Mesenteric fat pad (tissue), 1 donor: Measurements from ENCODE around the gene ATP5F1D. TPM values are rescaled to one million over a fixed set of nuclear protein-coding genes. Genes with fewer than 3 reads are reported as not detected.

Experiments
- DNase-seq: peaks from one replicate; pipeline ENCODE4 v3.0.0-alpha.2; 2020; ENCODE audit warnings: low spot score
- total RNA-seq: library from RNA; stranded (reverse); fragmentation: NEBNext Ultra II Directional; extraction: Animal tissue kit (Norgen Biotek cat#: 25700); gene quantifications from one replicate; pipeline ENCODE4 v1.2.1, GENCODE V29; 2021
- donor health status: DM: yes; HTN: yes; CAD: no.

The ATP5F1D gene
- total RNA-seq, 1 donor from 2014 or later: 189 TPM

DNA sequence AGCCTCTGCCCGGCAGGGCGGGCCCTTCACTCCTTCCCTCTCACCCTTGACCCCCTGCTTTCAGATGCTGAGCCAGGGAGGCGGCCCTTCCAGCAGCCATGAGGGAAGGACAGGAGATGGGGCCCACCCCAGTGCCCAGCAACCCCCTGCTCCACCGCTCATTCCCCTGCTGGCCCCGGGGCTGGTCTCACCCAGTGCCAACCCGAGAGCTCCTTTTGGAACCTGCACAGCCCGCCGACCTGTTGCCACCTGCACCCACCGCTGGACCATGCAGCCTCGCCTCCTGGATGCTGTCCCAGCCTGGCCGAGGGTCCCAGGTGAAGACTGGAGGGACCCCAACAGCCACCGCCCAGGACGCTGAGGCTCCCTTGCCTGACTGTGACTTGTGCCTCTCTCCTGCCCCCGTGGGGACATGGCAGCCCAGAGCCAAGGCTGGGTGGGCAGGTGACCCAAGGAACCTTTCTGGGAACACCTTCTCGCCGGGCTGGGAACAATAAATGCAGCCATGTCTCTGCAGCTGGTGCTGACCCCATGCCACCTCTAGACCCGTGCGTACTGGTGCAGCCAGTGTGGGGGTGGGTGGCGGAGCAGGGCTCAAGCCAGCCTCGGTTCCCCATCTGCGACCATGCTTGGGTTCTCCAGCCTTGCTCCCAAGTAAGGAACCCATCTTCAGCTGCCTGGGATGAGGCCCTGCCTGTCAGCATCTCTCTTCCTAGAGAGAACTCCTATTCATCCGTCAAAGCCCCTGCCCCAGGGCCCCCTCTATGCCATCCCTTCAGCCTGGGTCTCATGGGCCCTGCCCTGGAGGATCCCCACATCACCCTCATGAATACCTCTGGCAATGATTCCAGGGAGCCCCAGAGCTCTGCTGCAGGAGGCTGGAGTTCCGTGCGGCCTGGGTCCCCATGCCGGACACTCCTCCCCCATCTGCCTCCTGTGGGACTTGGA lies 37.4 kb downstream of the ATP5F1D start:
- DNase-seq: no peak

DNA sequence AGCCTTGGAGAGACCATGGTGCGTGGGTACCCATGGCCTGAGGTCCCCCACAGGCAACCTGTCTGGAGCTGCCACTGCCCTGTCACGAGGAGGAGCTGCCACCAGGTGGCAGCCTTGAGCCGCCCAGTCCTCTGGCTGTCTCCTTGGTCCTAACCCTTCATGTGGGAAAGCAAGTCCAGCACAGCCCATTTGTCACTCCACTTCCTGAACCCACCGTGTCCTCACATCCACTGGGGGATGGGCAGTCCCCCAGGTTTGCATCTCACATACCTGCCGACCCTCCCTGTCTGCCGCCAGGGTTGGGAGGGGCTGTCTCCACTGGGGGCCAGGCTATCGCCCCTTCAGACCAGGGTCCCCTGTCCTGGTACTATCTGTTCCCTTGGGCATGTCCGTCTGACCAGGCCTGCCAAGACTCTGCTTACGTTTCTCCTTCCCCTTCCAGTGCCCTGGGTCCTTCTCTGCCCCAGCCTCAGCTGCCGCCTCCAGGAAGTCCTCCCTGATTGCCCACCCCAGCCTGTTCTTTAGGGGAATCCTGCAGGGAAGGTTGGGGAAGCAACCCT lies 38.3 kb downstream of the ATP5F1D start:
- no peak for DNase-seq

DNA sequence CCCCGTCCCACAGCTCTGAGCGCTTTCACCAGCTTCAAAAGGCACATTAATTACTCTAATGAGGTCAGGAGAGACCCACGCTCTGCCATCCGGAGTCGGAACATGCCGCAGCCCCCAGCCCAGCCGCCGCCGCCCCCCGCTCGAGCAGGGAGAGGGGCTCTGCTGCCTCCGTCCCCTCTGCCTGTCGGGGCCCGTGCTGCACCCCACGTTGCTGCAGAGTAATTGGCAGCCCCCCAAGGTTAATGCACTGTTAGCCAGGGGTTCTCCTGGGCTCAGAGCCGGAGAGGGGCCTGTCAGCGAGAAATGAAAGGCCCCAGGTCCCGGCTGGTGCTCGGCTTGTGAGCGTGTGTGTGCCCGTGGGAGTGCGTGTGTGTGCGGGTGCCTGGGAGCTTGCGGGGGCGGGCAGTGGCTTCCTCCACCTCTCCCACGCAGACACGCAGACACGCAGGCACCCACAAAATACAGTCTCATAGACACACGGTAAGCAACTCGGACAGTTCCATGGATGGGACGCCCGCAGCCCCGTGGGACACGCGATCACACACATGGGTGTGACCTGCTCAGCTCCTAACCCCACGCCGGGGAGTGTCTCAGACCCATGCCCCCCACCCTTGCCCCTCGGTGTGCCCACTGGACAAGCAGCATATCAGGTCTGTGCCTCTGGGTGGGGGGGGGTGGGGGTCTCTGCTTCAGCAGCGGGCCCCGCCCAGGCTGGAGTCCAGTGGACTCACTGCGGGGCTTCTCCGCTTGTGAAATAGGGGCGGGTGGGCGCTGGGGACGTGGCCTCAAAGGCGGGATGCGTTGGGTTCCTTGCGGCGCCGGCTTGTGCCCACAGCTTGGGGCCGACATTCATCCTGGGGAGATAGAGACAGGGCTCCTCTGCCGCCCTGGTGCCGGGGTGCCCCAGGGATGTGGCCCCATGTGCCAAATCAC lies 39.4 kb downstream of the ATP5F1D start:
- no peak for DNase-seq

DNA sequence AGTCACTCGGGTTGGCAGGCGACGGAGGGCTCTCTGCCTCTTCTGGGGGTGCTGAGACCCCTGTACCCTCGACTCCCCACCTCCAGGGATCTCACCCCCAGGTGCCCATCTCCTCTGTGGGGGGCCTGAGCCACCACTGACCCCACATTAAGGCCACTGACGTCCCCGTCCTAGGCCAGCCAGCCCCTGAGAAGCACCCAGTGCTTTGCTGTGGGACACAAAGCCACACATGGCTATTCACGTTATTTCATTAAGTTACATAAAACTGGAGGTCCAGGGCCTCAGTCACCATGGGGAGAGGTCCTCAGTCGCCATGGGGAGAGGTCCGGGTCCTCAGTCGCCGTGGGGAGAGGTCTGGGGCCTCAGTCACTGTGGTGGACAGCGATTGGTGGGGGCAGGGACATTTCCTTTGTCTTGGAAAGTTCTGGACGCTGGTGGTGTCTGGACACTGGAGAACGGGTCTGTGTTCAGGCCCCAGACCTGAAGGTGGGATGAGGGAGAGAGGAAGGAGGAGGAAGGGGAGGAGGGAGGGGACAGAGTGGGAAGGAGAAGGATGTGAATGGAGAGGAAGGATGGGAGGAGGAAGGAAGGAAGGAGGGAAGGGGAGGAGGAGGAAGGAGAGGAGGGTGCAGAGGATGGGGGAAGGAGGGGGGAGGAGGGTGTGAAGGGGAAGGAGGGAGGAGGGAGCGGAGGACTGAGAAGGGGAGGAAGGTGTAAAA lies 40.2 kb downstream of the ATP5F1D start:
- DNase-seq: no peak

DNA sequence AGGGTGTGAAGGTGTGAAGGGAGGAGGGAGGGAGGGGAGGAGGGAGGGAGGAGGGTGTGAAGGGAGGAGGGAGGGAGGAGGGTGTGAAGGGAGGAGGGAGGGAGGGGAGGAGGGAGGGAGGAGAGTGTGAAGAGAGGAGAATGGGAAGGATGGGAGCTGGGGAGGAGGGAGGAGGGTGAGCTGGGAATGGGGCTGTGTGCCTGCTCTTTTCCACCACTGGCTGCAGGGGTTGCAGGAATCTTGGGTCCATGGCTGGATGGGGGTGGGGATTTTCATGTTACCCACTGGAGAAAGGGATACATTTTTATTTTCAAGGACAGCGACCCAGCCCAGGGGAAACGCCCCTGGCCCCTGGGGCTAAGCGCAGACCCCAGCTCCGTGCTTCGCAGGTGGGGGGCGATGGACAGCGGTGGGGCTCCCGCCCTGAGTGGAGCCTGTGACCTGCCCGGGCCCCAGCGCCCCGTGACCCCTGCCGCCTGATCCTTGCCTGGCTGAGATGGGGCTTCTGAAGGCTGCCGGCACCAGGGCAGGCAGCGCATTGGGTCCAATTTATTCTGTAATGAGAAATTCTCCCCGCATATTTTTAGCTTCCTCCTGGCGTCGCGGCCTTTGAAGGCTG lies 41.1 kb downstream of the ATP5F1D start:
- DNase-seq: no peak

DNA sequence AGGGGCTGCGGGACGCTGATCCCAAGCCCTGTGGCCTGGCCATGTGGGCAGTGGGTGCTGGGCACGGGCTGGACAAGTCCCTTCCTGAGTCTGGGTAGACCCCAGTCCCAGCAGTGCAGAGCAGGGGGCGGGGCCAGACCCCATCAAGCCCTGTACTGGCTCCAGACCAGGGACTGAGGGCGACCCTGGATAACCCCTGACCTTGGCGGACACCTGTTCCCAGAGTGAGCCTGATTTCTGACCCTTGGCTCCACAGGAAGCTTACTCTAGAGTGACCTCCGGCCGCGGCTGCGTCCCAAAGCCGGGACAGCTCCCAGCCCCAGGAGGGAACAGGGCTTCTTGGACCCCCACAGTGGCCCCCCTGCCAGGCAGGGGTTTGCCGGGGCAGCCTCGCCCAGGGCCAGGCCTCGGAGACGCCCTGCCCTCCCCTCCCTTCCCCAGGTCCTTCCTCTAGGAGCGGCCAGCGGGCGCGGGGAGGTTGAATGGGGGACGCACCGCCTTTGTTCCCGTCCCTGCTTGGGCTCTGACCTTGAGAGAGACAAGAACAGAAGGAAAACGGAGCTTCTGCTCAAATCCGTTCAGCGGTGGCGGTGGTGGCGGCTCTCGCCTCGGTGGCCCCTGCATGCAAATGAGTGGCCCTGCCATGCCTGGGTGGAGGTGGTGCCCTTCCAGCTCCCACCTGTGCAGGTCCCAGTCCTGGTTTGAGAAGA lies 41.8 kb downstream of the ATP5F1D start:
- no peak for DNase-seq

DNA sequence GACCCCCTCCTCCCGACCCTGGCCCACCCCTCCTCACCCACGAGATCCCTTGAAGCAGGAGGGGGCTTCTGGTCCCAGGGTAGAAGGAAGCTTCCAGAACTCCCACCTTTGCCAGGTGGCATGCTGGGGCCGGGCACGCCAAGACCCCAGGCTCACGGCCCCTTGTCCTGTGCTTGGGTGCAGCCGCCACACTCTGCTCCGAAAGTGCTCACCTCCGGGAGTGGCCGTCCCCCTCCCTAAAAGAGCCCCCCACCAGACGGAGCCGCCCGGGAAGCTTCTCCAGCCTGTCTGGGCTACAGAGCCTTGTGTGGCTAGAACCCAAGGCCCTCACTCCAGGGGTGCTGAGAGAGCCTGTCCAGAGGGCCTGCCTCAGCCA lies 42.4 kb downstream of the ATP5F1D start:
- no peak for DNase-seq

DNA sequence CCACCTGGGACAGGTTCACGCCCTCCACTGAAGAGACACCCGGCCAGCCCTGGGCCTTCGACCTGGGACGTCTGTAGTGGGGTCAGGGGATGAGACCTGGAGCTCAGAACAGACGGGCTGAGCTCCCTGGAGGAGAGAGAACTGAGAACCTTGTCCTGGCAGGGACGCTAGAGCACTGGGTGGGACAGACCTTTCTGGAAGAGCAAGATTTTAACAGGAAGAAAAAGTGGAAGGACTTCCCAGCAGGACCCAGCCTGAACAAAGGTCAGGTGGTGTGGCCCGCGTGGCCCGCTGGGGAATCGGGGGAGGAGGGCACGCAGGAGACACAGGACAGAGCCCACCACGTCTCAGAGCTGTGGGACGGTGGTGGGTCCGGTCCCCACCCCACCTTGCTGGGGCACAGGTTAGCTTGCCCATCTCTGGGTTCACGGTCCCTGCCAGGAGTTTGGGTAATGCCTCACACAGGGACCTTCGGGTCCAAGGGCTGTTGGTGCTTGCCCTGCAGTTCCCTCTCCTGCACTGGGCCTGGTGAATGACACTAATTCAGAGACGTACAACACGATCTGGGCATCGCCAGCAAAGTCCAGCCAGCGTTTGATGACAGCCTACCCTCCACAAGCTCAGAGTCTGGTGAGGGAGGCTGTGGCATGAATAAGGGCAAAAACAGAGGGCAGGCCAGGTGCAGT lies 42.9 kb downstream of the ATP5F1D start:
- DNase-seq: no peak

DNA sequence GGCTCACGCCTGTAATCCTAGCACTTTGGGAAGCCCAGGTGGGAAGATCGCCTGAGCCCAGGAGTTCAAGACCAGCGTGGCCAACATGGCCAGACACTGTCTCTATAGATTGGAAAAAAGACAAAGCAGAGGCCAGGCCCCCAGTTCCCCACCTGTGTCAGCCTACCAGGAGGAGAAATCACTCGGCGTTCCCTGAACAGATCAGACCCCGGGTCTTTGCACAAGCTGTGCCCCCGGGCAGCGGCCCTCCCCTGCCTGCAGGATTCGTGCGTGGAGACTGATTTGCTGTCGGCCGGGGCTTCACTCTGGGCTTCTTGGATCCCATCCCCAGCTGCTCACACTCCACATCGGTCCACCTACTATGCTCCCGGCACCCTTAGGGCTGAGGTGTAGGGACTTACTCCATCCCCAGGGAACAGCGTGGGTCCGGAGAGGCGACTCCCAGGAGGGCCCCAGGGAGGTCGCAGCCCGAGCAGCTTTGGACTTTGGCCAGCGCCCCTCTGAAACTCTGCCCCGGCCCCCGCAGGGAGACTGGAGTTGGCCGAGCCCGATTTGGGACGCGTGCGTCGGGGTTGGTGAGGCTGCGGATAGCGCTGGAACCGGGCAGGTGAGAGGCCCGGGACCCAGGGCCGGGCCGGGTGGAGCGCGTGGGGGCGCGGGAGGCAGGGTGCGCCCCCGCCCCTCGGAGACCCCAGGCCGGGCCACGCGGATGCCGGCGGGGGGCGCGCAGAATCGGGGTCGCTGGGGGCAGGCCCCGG lies 43.6 kb downstream of the ATP5F1D start:
- DNase-seq: no peak

DNA sequence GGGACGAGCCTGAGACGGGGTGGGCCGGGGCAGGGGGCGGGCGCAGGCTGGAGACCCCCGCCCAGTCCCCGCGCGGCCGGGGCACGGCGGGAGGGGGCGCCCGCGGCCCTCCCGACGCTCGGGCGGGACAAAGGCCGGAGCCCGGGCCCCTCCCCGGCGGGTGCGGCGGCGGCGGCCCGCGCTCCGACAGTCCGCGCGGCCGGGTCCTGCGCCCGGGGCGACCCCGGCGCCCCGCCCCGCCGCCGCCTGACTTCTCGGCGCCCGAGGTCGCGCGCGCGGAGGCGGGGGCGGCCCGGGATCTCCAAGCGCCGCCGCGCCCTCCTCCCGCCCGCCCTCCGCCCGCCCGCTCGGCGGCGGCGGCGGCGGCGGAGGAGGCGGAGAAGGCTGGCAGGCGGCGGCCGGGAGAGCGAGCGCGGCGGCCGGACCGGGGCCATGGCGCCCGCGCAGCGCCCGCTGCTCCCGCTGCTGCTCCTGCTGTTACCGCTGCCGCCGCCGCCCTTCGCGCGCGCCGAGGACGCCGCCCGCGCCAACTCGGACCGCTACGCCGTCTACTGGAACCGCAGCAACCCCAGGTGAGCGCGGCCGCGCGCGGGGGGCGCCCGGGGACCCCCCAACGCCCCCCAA lies 44.3 kb downstream of the ATP5F1D start, which contains the start of gene EFNA2:
EFNA2 (plus strand) TSS at position 137 of the 624 bp plus-strand sequence; CDS start at position 433, 296 bp downstream.
- no peak for DNase-seq

DNA sequence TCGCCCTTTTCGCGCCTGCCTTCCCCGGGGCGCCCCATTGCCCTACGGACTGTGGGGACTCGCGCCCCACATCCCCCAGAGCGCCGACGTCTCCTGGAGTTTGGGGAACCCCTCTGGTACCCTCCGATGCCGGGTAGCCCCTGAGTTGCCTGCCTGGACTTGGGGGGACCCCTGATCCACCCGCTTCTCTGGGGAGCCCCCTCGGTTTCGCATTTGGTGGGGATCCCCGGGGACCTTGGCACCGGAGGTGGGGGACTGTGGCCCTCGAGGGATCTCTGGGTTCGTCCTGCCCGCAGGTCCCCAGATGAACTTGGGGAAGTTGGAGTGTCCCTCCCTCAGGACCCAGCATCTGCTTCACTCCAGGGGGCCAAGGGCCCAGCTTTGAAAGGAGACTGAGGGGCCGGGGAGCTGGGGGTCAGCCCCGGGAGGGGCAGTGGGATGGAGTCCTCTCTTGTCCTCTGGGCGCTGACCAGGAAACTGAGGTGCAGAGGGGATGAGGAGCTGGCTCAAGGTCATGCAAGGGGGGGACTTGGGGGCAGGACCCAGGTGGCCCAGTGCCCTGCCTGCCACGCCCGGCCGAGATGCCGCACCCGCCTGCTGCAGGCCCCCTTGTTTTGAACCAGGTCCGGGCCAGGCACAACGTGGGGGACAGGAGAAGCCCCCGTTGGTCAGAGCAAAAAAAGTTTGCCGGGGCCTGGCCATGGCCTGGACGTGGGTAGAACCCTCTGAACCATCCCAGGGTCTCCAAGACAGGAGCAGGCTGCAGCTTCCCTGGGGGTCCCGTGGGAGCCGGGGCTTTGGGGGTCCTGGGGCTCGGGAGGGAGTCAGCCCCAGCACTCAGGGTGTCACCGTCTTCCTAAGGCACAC lies 45.2 kb downstream of the ATP5F1D start:
- no peak for DNase-seq

DNA sequence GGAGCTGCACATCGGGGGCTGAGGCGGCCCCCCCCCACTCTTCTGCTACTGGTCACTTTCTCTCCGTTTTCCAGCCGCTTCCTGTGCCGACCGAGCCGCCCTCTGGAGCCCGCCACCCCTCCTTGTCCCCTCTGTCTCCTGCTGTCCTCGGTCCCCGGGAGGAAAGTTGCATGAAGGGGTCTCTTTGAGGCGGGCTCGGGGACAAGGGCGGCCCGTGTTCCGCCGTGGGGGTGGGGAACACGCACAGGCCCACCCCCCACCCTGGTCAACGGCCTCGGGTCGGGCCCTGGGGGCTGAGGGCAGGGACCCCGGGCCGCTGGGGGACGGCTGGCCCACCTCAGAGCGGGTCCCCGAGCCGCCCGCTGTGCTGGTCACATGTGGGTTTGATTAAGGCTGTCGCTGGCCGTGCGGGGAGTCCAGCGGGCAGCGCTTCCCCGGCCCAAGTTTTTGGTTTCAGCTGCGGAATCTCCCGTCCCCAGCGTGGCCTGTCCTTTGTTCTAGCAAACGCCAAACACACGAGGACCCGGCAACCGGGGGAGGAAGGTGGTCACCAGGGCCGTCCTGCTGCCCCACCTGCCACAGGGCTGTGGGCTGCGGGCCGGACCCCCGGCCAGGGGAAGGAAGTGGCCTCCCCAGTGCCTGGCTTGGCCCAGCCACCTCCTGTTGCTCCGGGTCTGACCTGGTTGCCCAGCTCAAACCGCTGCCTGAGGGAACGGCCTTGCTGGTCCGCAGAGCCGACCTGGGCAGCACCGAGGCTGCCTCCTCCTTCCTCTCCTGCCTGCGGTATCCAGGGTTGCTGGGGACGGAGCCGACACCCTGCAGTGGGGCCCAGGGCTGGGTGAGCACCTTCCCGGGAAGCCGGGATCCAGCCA lies 46.0 kb downstream of the ATP5F1D start:
- DNase-seq: no peak

DNA sequence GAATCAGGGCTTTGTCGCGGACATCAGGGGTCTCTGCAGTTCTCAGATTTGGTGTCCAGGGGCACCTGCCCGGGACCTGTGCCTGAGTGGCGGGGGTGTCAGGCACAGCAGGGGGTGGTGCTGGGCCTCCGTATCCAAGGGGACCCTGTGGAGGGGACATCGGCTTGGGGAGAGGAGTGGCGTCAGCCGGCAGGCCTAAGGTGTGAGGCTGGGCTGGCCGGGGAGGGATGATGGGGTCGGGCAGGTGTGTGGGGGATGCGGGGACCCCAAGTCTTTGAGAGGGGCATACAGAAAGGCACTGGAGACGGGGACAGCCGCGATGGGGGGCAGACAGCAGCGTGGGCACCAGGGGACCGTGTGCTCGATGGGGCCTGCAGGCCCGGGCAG lies 46.7 kb downstream of the ATP5F1D start:
- DNase-seq: no peak

DNA sequence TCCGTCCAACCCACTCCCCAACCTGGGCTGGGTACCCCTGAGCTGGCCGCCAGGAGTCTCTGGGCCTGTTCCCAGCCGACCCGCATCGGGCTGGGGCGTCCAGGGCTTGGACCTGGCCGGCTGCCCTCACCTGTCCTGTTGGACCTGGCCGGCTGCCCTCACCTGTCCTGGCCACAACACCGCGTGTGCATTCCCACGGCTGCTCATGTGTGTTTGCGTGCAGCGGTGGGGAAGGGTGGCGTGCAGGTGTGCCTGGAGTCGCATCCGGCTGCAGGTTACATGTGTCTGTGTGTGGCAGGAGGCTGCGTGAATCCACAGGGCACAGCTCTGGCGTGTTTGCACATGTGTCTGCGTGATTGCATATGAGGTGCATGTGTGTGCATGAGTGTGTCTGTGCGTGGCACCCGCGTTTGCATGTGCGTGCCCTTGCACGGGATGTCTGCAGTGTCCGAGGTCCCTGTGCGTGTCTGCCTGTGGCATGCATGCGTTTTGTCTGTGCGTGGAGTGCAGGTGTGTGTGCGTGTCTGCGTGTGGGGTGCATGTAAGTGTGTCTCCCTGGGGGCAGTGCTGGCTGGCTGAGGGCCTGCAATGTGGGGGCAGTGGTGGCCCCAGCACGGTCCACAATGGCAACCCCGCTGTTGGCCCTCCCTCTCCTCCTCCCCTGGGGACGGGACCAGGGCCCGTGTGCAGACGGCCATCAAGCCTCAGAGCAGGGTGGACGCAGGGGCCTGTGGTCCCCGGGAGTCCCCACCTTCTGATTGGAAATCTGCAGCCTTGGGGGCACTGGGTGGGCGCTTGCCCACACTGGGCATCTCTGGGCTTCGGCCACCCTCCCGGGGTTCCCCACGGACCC lies 47.5 kb downstream of the ATP5F1D start:
- no peak for DNase-seq

DNA sequence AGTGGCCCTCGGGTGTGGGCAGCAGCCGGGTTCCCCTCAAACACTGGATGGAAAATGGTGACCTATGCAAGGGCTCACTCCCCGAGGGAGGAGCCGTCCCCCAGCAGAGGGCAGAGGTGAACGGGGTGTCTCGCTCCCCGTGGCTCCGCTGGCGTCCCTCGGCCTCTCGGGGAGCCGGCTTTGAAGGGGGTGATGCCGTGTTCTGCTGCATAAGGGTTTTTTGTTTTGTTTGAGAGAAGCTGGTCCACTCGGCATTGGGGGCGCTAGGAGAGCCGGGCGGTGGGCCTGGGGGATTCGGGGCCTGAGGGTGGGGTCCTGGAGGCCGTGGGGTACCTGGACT lies 48.1 kb downstream of the ATP5F1D start:
- no peak for DNase-seq
